ENCODE results near the gene METTL6.

DNA sequence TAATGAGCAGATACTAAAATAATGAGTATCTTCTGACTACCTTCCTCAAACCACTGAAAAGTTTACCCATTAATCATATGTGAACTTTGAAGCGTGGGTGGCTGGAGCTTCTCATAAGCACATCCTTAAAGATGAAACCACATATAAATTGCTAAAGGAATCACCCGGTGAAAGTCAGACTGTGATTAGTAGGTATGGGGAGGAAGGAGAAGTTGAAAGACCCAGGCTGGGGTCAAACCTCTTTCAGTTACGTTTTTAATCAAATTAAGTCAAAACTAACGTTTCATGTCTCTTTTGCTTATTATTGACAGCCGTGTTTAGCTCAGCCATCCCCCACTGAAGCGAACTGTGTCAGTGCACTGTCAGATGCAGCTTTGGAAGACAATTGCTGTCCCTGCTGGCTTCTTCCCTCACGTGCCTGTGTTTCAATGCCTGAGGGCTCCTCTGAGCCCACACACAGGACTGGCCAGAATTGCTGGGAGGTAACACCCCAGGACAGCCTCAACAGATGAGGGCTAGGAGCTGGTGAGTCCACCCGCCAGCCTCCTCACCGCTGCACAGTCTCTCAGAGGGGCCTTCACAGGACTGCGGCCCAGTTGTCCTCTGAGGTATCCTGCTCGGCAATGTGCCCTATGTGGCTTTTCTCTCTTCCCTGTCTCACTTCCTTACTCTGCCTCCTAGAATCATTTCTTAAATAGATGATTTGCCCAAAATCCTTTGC is 65.7 kb downstream of the METTL6 start:
- TF ChIP-seq EZH2 (IDR thresholded peaks at IDR 0.05; ENCODE audit: insufficient read depth, poor library complexity, severe bottlenecking) (no peak), EZH2phosphoT487 (IDR thresholded peaks at IDR 0.05; ENCODE audit: insufficient read depth, low read depth) (no peak)

Measured in GM23248 (cell line).